ENCODE measurements around the gene PI4KB.
"Not testable (repeated sequence)": the region's sequence is repeated elsewhere in the genome, so short reads cannot be mapped to it uniquely, and the experiment has no call there.

Gene PI4KB

GRCh38 chr1:151356696-151357095 is 29.5 kb upstream of the PI4KB start:
- H2BK12ac ChIP-seq (ENCODE audit: low read length): no peak overlapping the region
- H3K18ac ChIP-seq (ENCODE audit: low read length): no peak overlapping the region
- no peak overlapping the region for H3K4ac ChIP-seq (ENCODE audit: low read depth, low read length)
- no peak overlapping the region for H2BK120ac ChIP-seq (ENCODE audit: insufficient read depth, low read length, poor library complexity)
- no peaks in the 10 kb centered on the region for H3K36me3 ChIP-seq (ENCODE audit: control insufficient read depth in 1 of 2, insufficient read depth in 2 of 2, low read length in 2 of 2)
- H3K4me2 ChIP-seq (ENCODE audit: low read length): no peak overlapping the region
- no peak overlapping the region for H3K4me3 ChIP-seq (ENCODE audit: low read depth, low read length)
- H4K8ac ChIP-seq (ENCODE audit: low read depth, low read length): no peak overlapping the region
- H3K9ac ChIP-seq (ENCODE audit: low read length): peak overlapping the region; percentile 14
- H4K91ac ChIP-seq (ENCODE audit: low read depth, low read length): no peak overlapping the region
- H3K9me3 ChIP-seq (ENCODE audit: insufficient read depth, low read depth, low read length): peaks cover 3% of the 10 kb centered on the region
- DNase-seq: no peak
- H3K27me3 ChIP-seq (ENCODE audit: insufficient read depth, low read length): no peaks in the 10 kb centered on the region
- H2BK5ac ChIP-seq (ENCODE audit: low read depth, low read length, poor library complexity): no peak overlapping the region
- no peaks in the 10 kb centered on the region for H3K79me2 ChIP-seq (ENCODE audit: control insufficient read depth, insufficient read depth, low read length, poor library complexity)
- no peaks in the 10 kb centered on the region for H3K4me1 ChIP-seq (ENCODE audit: control insufficient read depth in 1 of 2, insufficient read depth in 2 of 2, low read length in 2 of 2)
- H3K27ac ChIP-seq (ENCODE audit: low read depth, low read length): no peak overlapping the region
- H2AFZ ChIP-seq (ENCODE audit: insufficient read depth, low read length, poor library complexity): no peak overlapping the region
- no peak overlapping the region for H2AK5ac ChIP-seq (ENCODE audit: low read length)
- no peaks in the 10 kb centered on the region for H3K79me1 ChIP-seq (ENCODE audit: low read length)
- H3K23ac ChIP-seq (ENCODE audit: low read length): no peak overlapping the region
- H4K12ac ChIP-seq (ENCODE audit: low read depth, low read length): no peak overlapping the region
- no CpG with 5 or more reads among the region's 2 CpGs for WGBS (ENCODE audit: extremely low coverage, insufficient coverage, insufficient read length)
- H3K14ac ChIP-seq (ENCODE audit: low read length): no peak overlapping the region

GRCh38 chr1:151352021-151352718 is 25.0 kb upstream of the PI4KB start:
- Histone ChIP-seq H2AFZ (ENCODE audit: insufficient read depth, low read length, poor library complexity) (no peak overlapping the region), H3K23ac (ENCODE audit: low read length) (no peak overlapping the region), H4K12ac (ENCODE audit: low read depth, low read length) (no peak overlapping the region), H3K4me1 (ENCODE audit: control insufficient read depth in 1 of 2, insufficient read depth in 2 of 2, low read length in 2 of 2) (peaks cover 0 to 4% of the 10 kb centered on the region in 2 experiments), H2BK12ac (ENCODE audit: low read length) (no peak overlapping the region), H2BK5ac (ENCODE audit: low read depth, low read length, poor library complexity) (no peak overlapping the region), H3K27ac (ENCODE audit: low read depth, low read length) (no peak overlapping the region), H3K14ac (ENCODE audit: low read length) (no peak overlapping the region), H3K9me3 (ENCODE audit: insufficient read depth, low read depth, low read length) (peaks cover 5% of the 10 kb centered on the region), H3K4me3 (ENCODE audit: low read depth, low read length) (no peak overlapping the region), H2AK5ac (ENCODE audit: low read length) (no peak overlapping the region), H3K9ac (ENCODE audit: low read length) (peak overlapping the region; percentile 48), H4K91ac (ENCODE audit: low read depth, low read length) (no peak overlapping the region), H2BK120ac (ENCODE audit: insufficient read depth, low read length, poor library complexity) (no peak overlapping the region), H3K27me3 (ENCODE audit: insufficient read depth, low read length) (no peaks in the 10 kb centered on the region), H3K79me2 (ENCODE audit: control insufficient read depth, insufficient read depth, low read length, poor library complexity) (no peaks in the 10 kb centered on the region), H3K36me3 (ENCODE audit: control insufficient read depth in 1 of 2, insufficient read depth in 2 of 2, low read length in 2 of 2) (no peaks in the 10 kb centered on the region), H3K4ac (ENCODE audit: low read depth, low read length) (no peak overlapping the region), H3K4me2 (ENCODE audit: low read length) (no peak overlapping the region), H3K79me1 (ENCODE audit: low read length) (no peaks in the 10 kb centered on the region), H4K8ac (ENCODE audit: low read depth, low read length) (no peak overlapping the region), H3K18ac (ENCODE audit: low read length) (no peak overlapping the region)
- WGBS (ENCODE audit: extremely low coverage, insufficient coverage, insufficient read length): no CpG with 5 or more reads among the region's 6 CpGs
- no peak for DNase-seq

GRCh38 chr1:151350323-151350722 is 23.1 kb upstream of the PI4KB start:
- H4K12ac ChIP-seq (ENCODE audit: low read depth, low read length); H2AFZ ChIP-seq (ENCODE audit: insufficient read depth, low read length, poor library complexity); H3K4me2 ChIP-seq (ENCODE audit: low read length); H4K8ac ChIP-seq (ENCODE audit: low read depth, low read length); H3K27ac ChIP-seq (ENCODE audit: low read depth, low read length); H2BK120ac ChIP-seq (ENCODE audit: insufficient read depth, low read length, poor library complexity); H3K18ac ChIP-seq (ENCODE audit: low read length); H3K36me3 ChIP-seq (ENCODE audit: control insufficient read depth in 1 of 2, insufficient read depth in 2 of 2, low read length in 2 of 2); H4K91ac ChIP-seq (ENCODE audit: low read depth, low read length); H3K4ac ChIP-seq (ENCODE audit: low read depth, low read length); H3K27me3 ChIP-seq (ENCODE audit: insufficient read depth, low read length); H3K79me1 ChIP-seq (ENCODE audit: low read length); H2AK5ac ChIP-seq (ENCODE audit: low read length); H3K9me3 ChIP-seq (ENCODE audit: insufficient read depth, low read depth, low read length); H2BK5ac ChIP-seq (ENCODE audit: low read depth, low read length, poor library complexity); H3K14ac ChIP-seq (ENCODE audit: low read length); H3K4me3 ChIP-seq (ENCODE audit: low read depth, low read length); H3K79me2 ChIP-seq (ENCODE audit: control insufficient read depth, insufficient read depth, low read length, poor library complexity); DNase-seq; H3K9ac ChIP-seq (ENCODE audit: low read length); H3K23ac ChIP-seq (ENCODE audit: low read length); H2BK12ac ChIP-seq (ENCODE audit: low read length): not testable (repeated sequence)
- WGBS (ENCODE audit: extremely low coverage, insufficient coverage, insufficient read length): no CpG with 5 or more reads among the region's 9 CpGs
- peaks cover 6 to 13% of the 10 kb centered on the region in 2 experiments for H3K4me1 ChIP-seq (ENCODE audit: control insufficient read depth in 1 of 2, insufficient read depth in 2 of 2, low read length in 2 of 2)

GRCh38 chr1:151347523-151348246 is 20.5 kb upstream of the PI4KB start:
- H3K18ac ChIP-seq (ENCODE audit: low read length): no peak overlapping the region
- H3K14ac ChIP-seq (ENCODE audit: low read length): no peak overlapping the region
- peak overlapping the region; percentile 72 for H4K8ac ChIP-seq (ENCODE audit: low read depth, low read length)
- peaks cover 3% of the 10 kb centered on the region for H3K79me1 ChIP-seq (ENCODE audit: low read length)
- no peak overlapping the region for H3K4ac ChIP-seq (ENCODE audit: low read depth, low read length)
- H3K23ac ChIP-seq (ENCODE audit: low read length): no peak overlapping the region
- H3K4me3 ChIP-seq (ENCODE audit: low read depth, low read length): no peak overlapping the region
- H2AFZ ChIP-seq (ENCODE audit: insufficient read depth, low read length, poor library complexity): peak overlapping the region; percentile 47
- H3K4me2 ChIP-seq (ENCODE audit: low read length): peak overlapping the region; percentile 73
- no peak overlapping the region for H2BK5ac ChIP-seq (ENCODE audit: low read depth, low read length, poor library complexity)
- H3K27me3 ChIP-seq (ENCODE audit: insufficient read depth, low read length): no peaks in the 10 kb centered on the region
- H3K9ac ChIP-seq (ENCODE audit: low read length): no peak overlapping the region
- no peak for DNase-seq
- peak overlapping the region; percentile 27 for H4K12ac ChIP-seq (ENCODE audit: low read depth, low read length)
- no peak overlapping the region for H2BK12ac ChIP-seq (ENCODE audit: low read length)
- whole genome bisulfite sequencing (ENCODE audit: extremely low coverage, insufficient coverage, insufficient read length): no CpG with 5 or more reads among the region's 12 CpGs
- H3K79me2 ChIP-seq (ENCODE audit: control insufficient read depth, insufficient read depth, low read length, poor library complexity): peaks cover 7% of the 10 kb centered on the region
- H3K36me3 ChIP-seq (ENCODE audit: control insufficient read depth in 1 of 2, insufficient read depth in 2 of 2, low read length in 2 of 2): peaks cover 18 to 23% of the 10 kb centered on the region in 2 experiments
- H3K4me1 ChIP-seq (ENCODE audit: control insufficient read depth in 1 of 2, insufficient read depth in 2 of 2, low read length in 2 of 2): peaks cover 6 to 13% of the 10 kb centered on the region in 2 experiments
- H2BK120ac ChIP-seq (ENCODE audit: insufficient read depth, low read length, poor library complexity): peak overlapping the region; percentile 57
- no peak overlapping the region for H2AK5ac ChIP-seq (ENCODE audit: low read length)
- peak overlapping the region; percentile 29 for H4K91ac ChIP-seq (ENCODE audit: low read depth, low read length)
- peaks cover 5% of the 10 kb centered on the region for H3K9me3 ChIP-seq (ENCODE audit: insufficient read depth, low read depth, low read length)
- H3K27ac ChIP-seq (ENCODE audit: low read depth, low read length): peak overlapping the region; percentile 42

All from trophoblast cell (in vitro differentiated cells and primary cell).